ENCODE results near the gene DNAJC6. TPM values are rescaled to one million over a fixed set of nuclear protein-coding genes. Genes with fewer than 3 reads are reported as not detected.

Gene DNAJC6
- total RNA-seq, 1 experiment from 2014 or later: 6.2 TPM

GRCh38 chr1:65417729-65418128 is 108.4 kb downstream of the DNAJC6 start:
- H3K4me1 ChIP-seq: peaks cover 30% of the 10 kb centered on the region
- no peak overlapping the region for H3K4me3 ChIP-seq (ENCODE audit: low read depth, low read length)
- Mint-ChIP-seq H3K4me1 (ENCODE audit: low read depth, unreplicated experiment) (peaks cover 27% of the 10 kb centered on the region), H3K4me3 (ENCODE audit: unreplicated experiment) (peak overlapping the region; percentile 55), H3K27me3 (ENCODE audit: insufficient read depth, unreplicated experiment) (no peaks in the 10 kb centered on the region), H3K36me3 (ENCODE audit: insufficient read depth, unreplicated experiment) (peaks cover 8% of the 10 kb centered on the region), H3K9me3 (ENCODE audit: unreplicated experiment) (no peaks in the 10 kb centered on the region), H3K27ac (ENCODE audit: unreplicated experiment) (peak overlapping the region; percentile 82)
- intact Hi-C loops (cut with micrococcal nuclease; ENCODE audit: unreplicated experiment): no loop called here
- no peaks in the 10 kb centered on the region for H3K36me3 ChIP-seq (ENCODE audit: control insufficient read depth, insufficient read depth, low read length)
- H3K9me3 ChIP-seq: no peaks in the 10 kb centered on the region
- BruUV-seq (replicated peaks): no TSS peak
- no peaks in the 10 kb centered on the region for H3K27me3 ChIP-seq (replicated peaks; ENCODE audit: control insufficient read depth, insufficient read depth, low read length)
- ChIA-PET CTCF (no interaction called here), POLR2A (no interaction called here)
- DNase-seq: peak; percentile 39
- TF ChIP-seq, protein P1, sequence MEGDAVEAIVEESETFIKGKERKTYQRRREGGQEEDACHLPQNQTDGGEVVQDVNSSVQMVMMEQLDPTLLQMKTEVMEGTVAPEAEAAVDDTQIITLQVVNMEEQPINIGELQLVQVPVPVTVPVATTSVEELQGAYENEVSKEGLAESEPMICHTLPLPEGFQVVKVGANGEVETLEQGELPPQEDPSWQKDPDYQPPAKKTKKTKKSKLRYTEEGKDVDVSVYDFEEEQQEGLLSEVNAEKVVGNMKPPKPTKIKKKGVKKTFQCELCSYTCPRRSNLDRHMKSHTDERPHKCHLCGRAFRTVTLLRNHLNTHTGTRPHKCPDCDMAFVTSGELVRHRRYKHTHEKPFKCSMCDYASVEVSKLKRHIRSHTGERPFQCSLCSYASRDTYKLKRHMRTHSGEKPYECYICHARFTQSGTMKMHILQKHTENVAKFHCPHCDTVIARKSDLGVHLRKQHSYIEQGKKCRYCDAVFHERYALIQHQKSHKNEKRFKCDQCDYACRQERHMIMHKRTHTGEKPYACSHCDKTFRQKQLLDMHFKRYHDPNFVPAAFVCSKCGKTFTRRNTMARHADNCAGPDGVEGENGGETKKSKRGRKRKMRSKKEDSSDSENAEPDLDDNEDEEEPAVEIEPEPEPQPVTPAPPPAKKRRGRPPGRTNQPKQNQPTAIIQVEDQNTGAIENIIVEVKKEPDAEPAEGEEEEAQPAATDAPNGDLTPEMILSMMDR (IDR thresholded peaks at IDR 0.05; ENCODE audit: insufficient read depth in 1 of 2, low read depth in 1 of 2, low read length in 1 of 2, severe bottlenecking in 1 of 2, unreplicated experiment in 1 of 2): no peak

DNA sequence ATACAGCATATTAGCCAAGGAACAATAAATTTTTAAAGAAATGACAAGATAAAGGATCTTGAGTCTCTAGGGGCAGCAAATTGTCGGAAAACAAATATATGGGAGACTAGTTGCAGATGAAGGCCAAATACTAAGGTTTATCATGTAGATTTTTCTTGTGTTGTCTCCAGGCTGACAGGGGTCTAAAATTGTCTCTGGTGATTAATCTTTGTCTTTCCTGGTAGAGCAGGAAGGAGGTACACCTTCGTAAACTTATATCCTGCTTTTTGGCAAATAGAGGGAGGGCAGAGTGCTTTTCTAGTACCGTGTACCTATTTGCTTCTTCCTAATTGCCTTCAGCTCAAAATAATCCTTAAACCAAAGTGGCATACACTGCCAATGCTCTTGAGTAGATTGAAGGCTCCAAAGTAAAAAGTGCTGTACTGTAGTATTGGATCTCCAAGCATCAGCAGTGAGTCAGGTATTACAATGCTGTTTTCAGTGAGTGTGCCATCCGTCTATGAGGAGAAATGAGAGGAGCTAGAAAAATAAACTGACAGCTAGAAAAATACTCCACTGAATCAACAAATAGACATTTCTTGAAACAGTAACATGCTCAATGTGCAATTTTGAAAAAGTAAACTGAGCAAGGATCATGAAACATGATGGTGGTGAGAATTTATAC is 109.3 kb downstream of the DNAJC6 start:
- intact Hi-C loops (cut with micrococcal nuclease; ENCODE audit: unreplicated experiment): no loop called here
- peak overlapping the region; percentile 82 for H3K27ac Mint-ChIP-seq (ENCODE audit: unreplicated experiment)
- Histone ChIP-seq H3K4me3 (ENCODE audit: low read depth, low read length) (no peak overlapping the region; the same call in 1 of the 2 replicates), H3K4me1 (peaks cover 26% of the 10 kb centered on the region), H3K36me3 (ENCODE audit: control insufficient read depth, insufficient read depth, low read length) (no peaks in the 10 kb centered on the region), H3K27me3 (replicated peaks; ENCODE audit: control insufficient read depth, insufficient read depth, low read length) (no peaks in the 10 kb centered on the region), H3K9me3 (no peaks in the 10 kb centered on the region)
- BruUV-seq (replicated peaks): no TSS peak
- DNase-seq: no peak
- H3K4me1 Mint-ChIP-seq (ENCODE audit: low read depth, unreplicated experiment): peaks cover 25% of the 10 kb centered on the region
- H3K9me3 Mint-ChIP-seq (ENCODE audit: unreplicated experiment): no peaks in the 10 kb centered on the region
- H3K4me3 Mint-ChIP-seq (ENCODE audit: unreplicated experiment): no peak overlapping the region
- POLR2A ChIA-PET: interaction anchor here (1.7 kb wide), 1 partner anchor 109 kb away, joined by 7 read pairs; the partner anchor contains the start of gene DNAJC6
- CTCF ChIA-PET: no interaction called here
- no peaks in the 10 kb centered on the region for H3K27me3 Mint-ChIP-seq (ENCODE audit: insufficient read depth, unreplicated experiment)
- peaks cover 8% of the 10 kb centered on the region for H3K36me3 Mint-ChIP-seq (ENCODE audit: insufficient read depth, unreplicated experiment)
- TF ChIP-seq, protein P1 (IDR thresholded peaks at IDR 0.05; ENCODE audit: insufficient read depth in 1 of 2, low read depth in 1 of 2, low read length in 1 of 2, severe bottlenecking in 1 of 2, unreplicated experiment in 1 of 2): no peak

GRCh38 chr1:65419681-65420589 is 110.6 kb downstream of the DNAJC6 start:
- Histone ChIP-seq H3K4me3 (ENCODE audit: low read depth, low read length) (peak overlapping the region; percentile 86), H3K4me1 (peaks cover 31% of the 10 kb centered on the region), H3K36me3 (ENCODE audit: control insufficient read depth, insufficient read depth, low read length) (no peaks in the 10 kb centered on the region), H3K27me3 (replicated peaks; ENCODE audit: control insufficient read depth, insufficient read depth, low read length) (no peaks in the 10 kb centered on the region), H3K9me3 (no peaks in the 10 kb centered on the region)
- H3K27ac Mint-ChIP-seq (ENCODE audit: unreplicated experiment): peak overlapping the region; percentile 82
- DNase-seq: peak; percentile 96 to 97
- no peaks in the 10 kb centered on the region for H3K9me3 Mint-ChIP-seq (ENCODE audit: unreplicated experiment)
- ChIA-PET CTCF (interaction anchor here (0.6 to 1.4 kb wide), 9 partner anchors 15 to 269 kb away, joined by 3 to 11 read pairs (median 5); partner anchors contain the start of gene DNAJC6), POLR2A (interaction anchor here (0.5 to 1.7 kb wide), 12 partner anchors 81 to 468 kb away, joined by 3 to 7 read pairs (median 4); partner anchors contain the start of gene DNAJC6)
- TF ChIP-seq, protein P1 (IDR thresholded peaks at IDR 0.05; ENCODE audit: insufficient read depth in 1 of 2, low read depth in 1 of 2, low read length in 1 of 2, severe bottlenecking in 1 of 2, unreplicated experiment in 1 of 2): no peak
- no TSS peak for BruUV-seq (replicated peaks)
- H3K36me3 Mint-ChIP-seq (ENCODE audit: insufficient read depth, unreplicated experiment): peaks cover 8% of the 10 kb centered on the region
- intact Hi-C loops (cut with micrococcal nuclease; ENCODE audit: unreplicated experiment): loop anchor here (1.0 to 5.0 kb wide), 4 partner anchors 47 to 358 kb away; partner anchors contain the start of gene DNAJC6
- no peaks in the 10 kb centered on the region for H3K27me3 Mint-ChIP-seq (ENCODE audit: insufficient read depth, unreplicated experiment)
- H3K4me1 Mint-ChIP-seq (ENCODE audit: low read depth, unreplicated experiment): peaks cover 25% of the 10 kb centered on the region
- no peak overlapping the region for H3K4me3 Mint-ChIP-seq (ENCODE audit: unreplicated experiment)

Measured in Caco-2 (cell line).